IPS-18a (cell line): ENCODE results near the gene ZDHHC7.
"Not testable (repeated sequence)": the region's sequence is repeated elsewhere in the genome, so short reads cannot be mapped to it uniquely, and the experiment has no call there.

Experiments used
- H3K27ac ChIP-seq: one replicate; pipeline ENCODE4 v1.5.1; 2013; ENCODE audit warnings: low read length
- H3K27me3 ChIP-seq: one replicate; pipeline ENCODE4 v1.6.1; 2013; ENCODE audit warnings: mild to moderate bottlenecking, low read length; ENCODE audit not compliant: control insufficient read depth, insufficient read depth
- H3K36me3 ChIP-seq: one replicate; pipeline ENCODE4 v1.6.1; 2013; ENCODE audit warnings: low read depth, low read length; ENCODE audit not compliant: control insufficient read depth
- H3K4me1 ChIP-seq: one replicate; pipeline ENCODE4 v1.6.1; 2013; ENCODE audit warnings: low read depth, low read length; ENCODE audit not compliant: control insufficient read depth
- H3K4me3 ChIP-seq: one replicate; pipeline ENCODE4 v1.5.1; 2013; ENCODE audit warnings: low read length
- H3K9ac ChIP-seq: one replicate; pipeline ENCODE4 v1.6.1; 2013; ENCODE audit warnings: mild to moderate bottlenecking, low read length, moderate library complexity
- H3K9me3 ChIP-seq: one replicate; pipeline ENCODE4 v1.6.1; 2013; ENCODE audit warnings: low read depth, low read length; ENCODE audit not compliant: control insufficient read depth

Gene ZDHHC7

GRCh38 chr16:85010931-85011845, at the start of gene ZDHHC7:
Gene ZDHHC7 (minus strand): TSS chr16:85011535. CDS start chr16:84990618, 20,917 bp downstream.
- H3K9ac ChIP-seq: peak within 1 kb of the TSS; percentile 87
- H3K27me3 ChIP-seq: no peaks in the 10 kb centered on the region
- no peaks in the 10 kb centered on the region for H3K9me3 ChIP-seq
- H3K4me3 ChIP-seq: peak within 1 kb of the TSS; percentile 99
- peak within 1 kb of the TSS; percentile 94 for H3K27ac ChIP-seq
- H3K4me1 ChIP-seq: peaks cover 4% of the 10 kb centered on the region
- no peaks in the 10 kb centered on the region for H3K36me3 ChIP-seq

- Histone ChIP-seq H3K9ac (no peak overlapping the region), H3K27ac (no peak overlapping the region), H3K27me3 (no peaks in the 10 kb centered on the region), H3K4me3 (no peak overlapping the region), H3K36me3 (no peaks in the 10 kb centered on the region), H3K9me3 (no peaks in the 10 kb centered on the region), H3K4me1 (peaks cover 26% of the 10 kb centered on the region)
Observed at GRCh38 chr16:85058909-85059308, 47.6 kb upstream of the ZDHHC7 start.

- no peak overlapping the region for H3K4me3 ChIP-seq
- H3K9ac ChIP-seq: no peak overlapping the region
- no peaks in the 10 kb centered on the region for H3K27me3 ChIP-seq
- no peaks in the 10 kb centered on the region for H3K9me3 ChIP-seq
- peaks cover 24% of the 10 kb centered on the region for H3K4me1 ChIP-seq
- no peaks in the 10 kb centered on the region for H3K36me3 ChIP-seq
- H3K27ac ChIP-seq: no peak overlapping the region
Observed at GRCh38 chr16:85057948-85058347, 46.6 kb upstream of the ZDHHC7 start.

GRCh38 chr16:85057212-85057889, 46.0 kb upstream of the ZDHHC7 start:
- no peaks in the 10 kb centered on the region for H3K27me3 ChIP-seq
- H3K9me3 ChIP-seq: no peaks in the 10 kb centered on the region
- H3K4me1 ChIP-seq: peaks cover 18% of the 10 kb centered on the region
- no peak overlapping the region for H3K9ac ChIP-seq
- H3K4me3 ChIP-seq: no peak overlapping the region
- H3K27ac ChIP-seq: no peak overlapping the region
- H3K36me3 ChIP-seq: no peaks in the 10 kb centered on the region

- H3K4me3 ChIP-seq: no peak overlapping the region
- H3K9ac ChIP-seq: no peak overlapping the region
- H3K4me1 ChIP-seq: peaks cover 14% of the 10 kb centered on the region
- H3K27me3 ChIP-seq: no peaks in the 10 kb centered on the region
- no peaks in the 10 kb centered on the region for H3K9me3 ChIP-seq
- H3K27ac ChIP-seq: no peak overlapping the region
- no peaks in the 10 kb centered on the region for H3K36me3 ChIP-seq
Observed at GRCh38 chr16:85056211-85056748, 44.9 kb upstream of the ZDHHC7 start.

- no peaks in the 10 kb centered on the region for H3K36me3 ChIP-seq
- H3K4me1 ChIP-seq: peaks cover 14% of the 10 kb centered on the region
- no peak overlapping the region for H3K27ac ChIP-seq
- no peak overlapping the region for H3K4me3 ChIP-seq
- H3K27me3 ChIP-seq: no peaks in the 10 kb centered on the region
- H3K9ac ChIP-seq: no peak overlapping the region
- no peaks in the 10 kb centered on the region for H3K9me3 ChIP-seq
Observed at GRCh38 chr16:85055493-85056210, 44.3 kb upstream of the ZDHHC7 start.

GRCh38 chr16:85054948-85055492, 43.7 kb upstream of the ZDHHC7 start:
- Histone ChIP-seq H3K36me3 (no peaks in the 10 kb centered on the region), H3K27ac (no peak overlapping the region), H3K27me3 (no peaks in the 10 kb centered on the region), H3K4me3 (no peak overlapping the region), H3K4me1 (peaks cover 14% of the 10 kb centered on the region), H3K9me3 (no peaks in the 10 kb centered on the region), H3K9ac (no peak overlapping the region)

GRCh38 chr16:85054321-85054720, 43.0 kb upstream of the ZDHHC7 start:
- not testable (repeated sequence) for H3K27ac ChIP-seq, H3K9ac ChIP-seq, H3K9me3 ChIP-seq, H3K4me3 ChIP-seq, H3K27me3 ChIP-seq, H3K36me3 ChIP-seq
- H3K4me1 ChIP-seq: peaks cover 14% of the 10 kb centered on the region

GRCh38 chr16:85052536-85052935, 41.2 kb upstream of the ZDHHC7 start:
- peaks cover 13% of the 10 kb centered on the region for H3K4me1 ChIP-seq
- no peaks in the 10 kb centered on the region for H3K9me3 ChIP-seq
- no peaks in the 10 kb centered on the region for H3K27me3 ChIP-seq
- no peaks in the 10 kb centered on the region for H3K36me3 ChIP-seq
- no peak overlapping the region for H3K27ac ChIP-seq
- no peak overlapping the region for H3K4me3 ChIP-seq
- H3K9ac ChIP-seq: no peak overlapping the region

- Histone ChIP-seq H3K4me1 (peaks cover 5% of the 10 kb centered on the region), H3K9me3 (no peaks in the 10 kb centered on the region), H3K9ac (no peak overlapping the region), H3K27ac (no peak overlapping the region), H3K36me3 (no peaks in the 10 kb centered on the region), H3K4me3 (no peak overlapping the region), H3K27me3 (no peaks in the 10 kb centered on the region)
Observed at GRCh38 chr16:85051683-85052082, 40.3 kb upstream of the ZDHHC7 start.

GRCh38 chr16:85051067-85051581, 39.8 kb upstream of the ZDHHC7 start:
- no peaks in the 10 kb centered on the region for H3K27me3 ChIP-seq
- no peak overlapping the region for H3K4me3 ChIP-seq
- no peaks in the 10 kb centered on the region for H3K9me3 ChIP-seq
- no peaks in the 10 kb centered on the region for H3K4me1 ChIP-seq
- H3K9ac ChIP-seq: no peak overlapping the region
- no peaks in the 10 kb centered on the region for H3K36me3 ChIP-seq
- H3K27ac ChIP-seq: no peak overlapping the region
